Nephron progenitor cell (in vitro differentiated cells): Measurements from ENCODE around the gene PDCD5.

Experiments used
- DNase-seq: peaks from one replicate; pipeline ENCODE4 v3.0.0; 2021
- H3K27ac Mint-ChIP-seq: 2 replicates; pipeline ENCODE4 v1.8.0; 2021; ENCODE audit warnings: mild to moderate bottlenecking, moderate library complexity, mixed read lengths
- H3K27me3 Mint-ChIP-seq: 2 replicates; pipeline ENCODE4 v1.8.0; 2021; ENCODE audit warnings: mild to moderate bottlenecking, low read depth, mixed read lengths; ENCODE audit not compliant: poor library complexity
- H3K36me3 Mint-ChIP-seq: 2 replicates; pipeline ENCODE4 v1.8.0; 2021; ENCODE audit warnings: low read depth, mixed read lengths
- H3K4me1 Mint-ChIP-seq: 2 replicates; pipeline ENCODE4 v1.8.0; 2021; ENCODE audit warnings: mixed read lengths
- H3K4me3 Mint-ChIP-seq: 2 replicates; pipeline ENCODE4 v1.8.0; 2021; ENCODE audit warnings: mild to moderate bottlenecking, moderate library complexity, mixed read lengths
- H3K9me3 Mint-ChIP-seq: 2 replicates; pipeline ENCODE4 v1.8.0; 2021; ENCODE audit warnings: mild to moderate bottlenecking, moderate library complexity, mixed read lengths
- CTCF ChIP-seq: fragments of 200-600 bp; sonication (generic); IDR thresholded peaks from 2 replicates; pipeline ENCODE4 v1.5.0; 2021; ENCODE audit warnings: antibody characterized with exemption

Gene PDCD5

GRCh38 chr19:32606289-32606688 lies 25.3 kb downstream of the PDCD5 start:
- DNase-seq: no peak
- Mint-ChIP-seq H3K36me3 (peaks cover 52% of the 10 kb centered on the region), H3K27ac (no peak overlapping the region), H3K27me3 (peaks cover 7% of the 10 kb centered on the region), H3K4me1 (no peaks in the 10 kb centered on the region), H3K4me3 (no peak overlapping the region), H3K9me3 (no peaks in the 10 kb centered on the region)
- TF ChIP-seq CTCF: no peak

- Mint-ChIP-seq H3K9me3 (no peaks in the 10 kb centered on the region), H3K4me1 (no peaks in the 10 kb centered on the region), H3K36me3 (peaks cover 54% of the 10 kb centered on the region), H3K27ac (no peak overlapping the region), H3K4me3 (no peak overlapping the region), H3K27me3 (peaks cover 8% of the 10 kb centered on the region)
- TF ChIP-seq CTCF: no peak
- no peak for DNase-seq
These were observed 26.5 kb downstream of the PDCD5 start for GRCh38 chr19:32607479-32607878.

DNA sequence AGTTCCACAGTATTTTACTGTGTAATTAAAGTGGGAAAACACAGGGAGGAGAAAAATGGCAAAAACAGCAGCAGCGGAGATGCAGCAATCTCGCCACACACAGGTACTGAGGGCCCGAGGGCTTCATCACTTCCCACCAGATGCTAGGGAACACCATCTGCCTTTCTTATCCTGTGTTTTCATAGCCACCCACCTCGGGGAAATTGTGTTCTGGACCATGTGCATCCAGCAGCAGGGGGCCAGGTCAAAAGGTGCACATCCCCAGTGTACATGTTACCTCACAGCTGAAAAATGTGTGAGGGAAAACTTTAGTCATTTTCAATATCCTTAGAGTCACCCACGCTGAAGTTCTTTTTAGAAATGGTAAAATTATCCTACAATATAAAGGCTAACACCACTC lies 30.2 kb downstream of the PDCD5 start:
- no peak for TF ChIP-seq CTCF
- Mint-ChIP-seq H3K27me3 (peaks cover 9% of the 10 kb centered on the region), H3K9me3 (no peaks in the 10 kb centered on the region), H3K27ac (no peak overlapping the region), H3K4me3 (no peak overlapping the region), H3K4me1 (no peaks in the 10 kb centered on the region), H3K36me3 (peaks cover 67% of the 10 kb centered on the region)
- no peak for DNase-seq

GRCh38 chr19:32613008-32613407 lies 32.0 kb downstream of the PDCD5 start:
- H3K4me3 Mint-ChIP-seq: no peak overlapping the region
- no peak for TF ChIP-seq CTCF
- no peaks in the 10 kb centered on the region for H3K4me1 Mint-ChIP-seq
- H3K27ac Mint-ChIP-seq: no peak overlapping the region
- H3K36me3 Mint-ChIP-seq: peaks cover 60% of the 10 kb centered on the region
- no peaks in the 10 kb centered on the region for H3K9me3 Mint-ChIP-seq
- H3K27me3 Mint-ChIP-seq: peaks cover 9% of the 10 kb centered on the region
- no peak for DNase-seq

- no peak for DNase-seq
- Mint-ChIP-seq H3K36me3 (peaks cover 65% of the 10 kb centered on the region), H3K27me3 (peaks cover 13% of the 10 kb centered on the region), H3K4me1 (no peaks in the 10 kb centered on the region), H3K27ac (no peak overlapping the region), H3K9me3 (no peaks in the 10 kb centered on the region), H3K4me3 (no peak overlapping the region)
- no peak for TF ChIP-seq CTCF
These were observed 33.9 kb downstream of the PDCD5 start for GRCh38 chr19:32614916-32615315.

- no peak for DNase-seq
- H3K36me3 Mint-ChIP-seq: peaks cover 65% of the 10 kb centered on the region
- H3K4me1 Mint-ChIP-seq: no peaks in the 10 kb centered on the region
- H3K4me3 Mint-ChIP-seq: no peak overlapping the region
- H3K27ac Mint-ChIP-seq: peak overlapping the region; percentile 73
- H3K27me3 Mint-ChIP-seq: peaks cover 13% of the 10 kb centered on the region
- H3K9me3 Mint-ChIP-seq: no peaks in the 10 kb centered on the region
- TF ChIP-seq CTCF: no peak
These were observed 34.6 kb downstream of the PDCD5 start for GRCh38 chr19:32615569-32615968.
